T-helper 1 cell treated with Interleukin-12 subunit alpha and Interleukin-12 subunit beta and Interleukin-4 antibody, amounts not matched to agents 30 μg/mL and 1 μg/mL, for 36 hours (primary cell): ENCODE data around the gene HMX1.

Experiments
- H3K27ac Mint-ChIP-seq: one replicate; pipeline ENCODE4 v1.8.0; 2021; ENCODE audit warnings: mild to moderate bottlenecking, mixed read lengths
- H3K27me3 Mint-ChIP-seq: one replicate; pipeline ENCODE4 v1.8.0; 2021; ENCODE audit warnings: low read depth, mixed read lengths
- H3K36me3 Mint-ChIP-seq: one replicate; pipeline ENCODE4 v1.8.0; 2021; ENCODE audit warnings: low read depth, mixed read lengths
- H3K4me1 Mint-ChIP-seq: one replicate; pipeline ENCODE4 v1.8.0; 2021; ENCODE audit warnings: low read depth, mixed read lengths
- H3K4me3 Mint-ChIP-seq: one replicate; pipeline ENCODE4 v1.8.0; 2021; ENCODE audit warnings: mild to moderate bottlenecking, moderate library complexity, mixed read lengths
- H3K9me3 Mint-ChIP-seq: one replicate; pipeline ENCODE4 v1.8.0; 2021; ENCODE audit warnings: mixed read lengths

HMX1 gene

GRCh38 chr4:8891646-8892555, 20.3 kb upstream of the HMX1 start:
- H3K27ac Mint-ChIP-seq, result no peak overlapping the region
- no peak overlapping the region for H3K4me3 Mint-ChIP-seq
- peaks cover 4% of the 10 kb centered on the region for H3K9me3 Mint-ChIP-seq
- H3K27me3 Mint-ChIP-seq, result peaks cover 53% of the 10 kb centered on the region
- H3K4me1 Mint-ChIP-seq, result no peaks in the 10 kb centered on the region
- no peaks in the 10 kb centered on the region for H3K36me3 Mint-ChIP-seq

- Mint-ChIP-seq H3K27ac (no peak overlapping the region), H3K9me3 (peaks cover 4% of the 10 kb centered on the region), H3K4me3 (no peak overlapping the region), H3K27me3 (peaks cover 53% of the 10 kb centered on the region), H3K4me1 (no peaks in the 10 kb centered on the region), H3K36me3 (no peaks in the 10 kb centered on the region)
These were observed 19.6 kb upstream of the HMX1 start for GRCh38 chr4:8891255-8891645.

GRCh38 chr4:8888856-8889255, 17.2 kb upstream of the HMX1 start:
- H3K36me3 Mint-ChIP-seq, result no peaks in the 10 kb centered on the region
- no peaks in the 10 kb centered on the region for H3K4me1 Mint-ChIP-seq
- H3K27me3 Mint-ChIP-seq, result peaks cover 45% of the 10 kb centered on the region
- no peak overlapping the region for H3K4me3 Mint-ChIP-seq
- peaks cover 4% of the 10 kb centered on the region for H3K9me3 Mint-ChIP-seq
- H3K27ac Mint-ChIP-seq, result no peak overlapping the region

- Mint-ChIP-seq H3K4me1 (no peaks in the 10 kb centered on the region), H3K27me3 (peaks cover 36% of the 10 kb centered on the region), H3K4me3 (no peak overlapping the region), H3K27ac (no peak overlapping the region), H3K9me3 (peaks cover 4% of the 10 kb centered on the region), H3K36me3 (no peaks in the 10 kb centered on the region)
These were observed 15.2 kb upstream of the HMX1 start for GRCh38 chr4:8886612-8887406.

GRCh38 chr4:8882239-8882638, 10.6 kb upstream of the HMX1 start:
- no peaks in the 10 kb centered on the region for H3K4me1 Mint-ChIP-seq
- no peak overlapping the region for H3K4me3 Mint-ChIP-seq
- H3K36me3 Mint-ChIP-seq, result no peaks in the 10 kb centered on the region
- H3K27ac Mint-ChIP-seq, result no peak overlapping the region
- peaks cover 3% of the 10 kb centered on the region for H3K9me3 Mint-ChIP-seq
- H3K27me3 Mint-ChIP-seq, result peaks cover 13% of the 10 kb centered on the region

- H3K4me3 Mint-ChIP-seq, result no peak overlapping the region
These were observed 9.2 kb upstream of the HMX1 start for GRCh38 chr4:8880851-8881250.

GRCh38 chr4:8879574-8879973, 7.9 kb upstream of the HMX1 start:
- peaks cover 8% of the 10 kb centered on the region for H3K9me3 Mint-ChIP-seq
- H3K27ac Mint-ChIP-seq, result no peak overlapping the region
- H3K4me3 Mint-ChIP-seq, result no peak overlapping the region
- H3K4me1 Mint-ChIP-seq, result no peaks in the 10 kb centered on the region
- H3K36me3 Mint-ChIP-seq, result no peaks in the 10 kb centered on the region
- peaks cover 38% of the 10 kb centered on the region for H3K27me3 Mint-ChIP-seq

More at GRCh38 chr4:8880851-8881250, 9.2 kb upstream of the HMX1 start:
- H3K27me3 Mint-ChIP-seq, result peaks cover 25% of the 10 kb centered on the region
- no peaks in the 10 kb centered on the region for H3K9me3 Mint-ChIP-seq
- no peak overlapping the region for H3K27ac Mint-ChIP-seq
- no peaks in the 10 kb centered on the region for H3K36me3 Mint-ChIP-seq
- no peaks in the 10 kb centered on the region for H3K4me1 Mint-ChIP-seq

- Mint-ChIP-seq H3K27ac (no peak overlapping the region), H3K4me3 (no peak overlapping the region), H3K36me3 (no peaks in the 10 kb centered on the region), H3K9me3 (peaks cover 8% of the 10 kb centered on the region), H3K27me3 (peaks cover 42% of the 10 kb centered on the region), H3K4me1 (no peaks in the 10 kb centered on the region)
These were observed 6.8 kb upstream of the HMX1 start for GRCh38 chr4:8878421-8878820.

GRCh38 chr4:8877780-8878040, 6.1 kb upstream of the HMX1 start:
- Mint-ChIP-seq H3K27me3 (peaks cover 49% of the 10 kb centered on the region), H3K4me1 (no peaks in the 10 kb centered on the region), H3K4me3 (no peak overlapping the region), H3K27ac (no peak overlapping the region), H3K36me3 (no peaks in the 10 kb centered on the region), H3K9me3 (peaks cover 8% of the 10 kb centered on the region)

GRCh38 chr4:8876982-8877779, 5.5 kb upstream of the HMX1 start:
- Mint-ChIP-seq H3K27me3 (peaks cover 54% of the 10 kb centered on the region), H3K9me3 (peaks cover 8% of the 10 kb centered on the region), H3K4me3 (no peak overlapping the region), H3K36me3 (no peaks in the 10 kb centered on the region), H3K4me1 (no peaks in the 10 kb centered on the region), H3K27ac (no peak overlapping the region)

GRCh38 chr4:8874896-8875680, 3.4 kb upstream of the HMX1 start:
- Mint-ChIP-seq H3K9me3 (peaks cover 8% of the 10 kb centered on the region), H3K27ac (peak overlapping the region; percentile 38)

GRCh38 chr4:8874003-8874895, 2.6 kb upstream of the HMX1 start:
- Mint-ChIP-seq H3K36me3 (no peaks in the 10 kb centered on the region), H3K27ac (no peak overlapping the region), H3K27me3 (peaks cover 73% of the 10 kb centered on the region), H3K4me3 (no peak overlapping the region), H3K9me3 (peaks cover 8% of the 10 kb centered on the region), H3K4me1 (no peaks in the 10 kb centered on the region)

More at GRCh38 chr4:8874896-8875680, 3.4 kb upstream of the HMX1 start:
- H3K4me1 Mint-ChIP-seq, result no peaks in the 10 kb centered on the region
- H3K4me3 Mint-ChIP-seq, result no peak overlapping the region
- no peaks in the 10 kb centered on the region for H3K36me3 Mint-ChIP-seq
- H3K27me3 Mint-ChIP-seq, result peaks cover 64% of the 10 kb centered on the region
